ENCODE data around the gene MYBL2.

MYBL2 gene

DNA sequence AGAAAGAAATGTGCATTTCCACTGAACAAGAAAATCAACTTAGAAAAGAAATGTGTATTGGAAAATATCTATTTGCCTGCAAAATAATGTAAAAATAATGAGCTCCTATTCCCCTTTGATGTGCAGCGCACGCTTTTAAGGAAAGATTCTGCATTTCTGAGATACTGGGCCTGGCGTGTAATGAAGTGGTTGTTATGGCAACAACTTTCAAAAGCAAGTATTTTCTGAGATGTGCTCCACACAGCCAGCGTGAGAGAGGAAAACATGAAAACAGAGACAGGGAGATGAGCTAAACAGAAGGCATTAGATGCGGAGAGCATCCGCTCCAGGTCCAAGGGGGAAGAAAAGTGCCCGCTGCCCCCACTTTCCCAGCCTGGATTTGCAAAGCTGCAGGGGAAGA is 99.0 kb downstream of the MYBL2 start:
- H3K4me3 Mint-ChIP-seq = no peak overlapping the region
- H3K9me3 Mint-ChIP-seq = no peaks in the 10 kb centered on the region
- ATAC-seq (no peak), DNase-seq (no peak)
- no peak overlapping the region for H3K27ac Mint-ChIP-seq
- H3K36me3 Mint-ChIP-seq (ENCODE audit: low read depth) = no peaks in the 10 kb centered on the region
- H3K4me1 Mint-ChIP-seq = no peaks in the 10 kb centered on the region
- peaks cover 20% of the 10 kb centered on the region for H3K27me3 Mint-ChIP-seq

Measured in activated naive CD8-positive, alpha-beta T cell treated with anti-CD3 and anti-CD28 coated beads, Interleukin-2, amount 50 U/mL, for 24 hours (primary cell).